ACHN (cell line): ENCODE data around the gene KCNIP1.
"Not testable (repeated sequence)": the region's sequence is repeated elsewhere in the genome, so short reads cannot be mapped to it uniquely, and the experiment has no call there.

ENCODE experiments used
- DNase-seq: peaks from one replicate; pipeline ENCODE4 v3.0.0-alpha.2; 2015
- in situ Hi-C: cut with HindIII; loops from 2 replicates; pipeline ENCODE4 v1.10.0; 2017; ENCODE audit warnings: low sequenced_read_pairs, low pct_ligation_motif_present, low pct_unique_long_range_greater_than_20kb

Gene KCNIP1

DNA sequence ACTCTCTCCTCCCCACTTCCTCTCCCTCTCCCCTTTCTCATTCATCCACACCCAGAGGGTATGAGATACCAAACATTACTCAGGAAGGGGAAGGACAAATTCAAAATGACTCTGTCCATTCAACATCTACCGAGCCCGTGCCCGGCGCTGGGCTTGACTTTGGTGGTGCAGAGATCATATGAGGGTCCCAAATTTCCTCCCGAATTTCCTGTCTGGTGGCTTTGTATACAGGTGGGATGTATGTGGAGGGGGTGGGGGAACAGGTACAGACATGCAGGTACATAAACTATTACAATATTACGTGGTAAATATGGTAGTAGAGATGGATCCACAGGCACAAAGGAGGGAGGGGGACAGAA, 257.9 kb downstream of the KCNIP1 start:
- DNase-seq = no peak
- in situ Hi-C loops = no loop called here

DNA sequence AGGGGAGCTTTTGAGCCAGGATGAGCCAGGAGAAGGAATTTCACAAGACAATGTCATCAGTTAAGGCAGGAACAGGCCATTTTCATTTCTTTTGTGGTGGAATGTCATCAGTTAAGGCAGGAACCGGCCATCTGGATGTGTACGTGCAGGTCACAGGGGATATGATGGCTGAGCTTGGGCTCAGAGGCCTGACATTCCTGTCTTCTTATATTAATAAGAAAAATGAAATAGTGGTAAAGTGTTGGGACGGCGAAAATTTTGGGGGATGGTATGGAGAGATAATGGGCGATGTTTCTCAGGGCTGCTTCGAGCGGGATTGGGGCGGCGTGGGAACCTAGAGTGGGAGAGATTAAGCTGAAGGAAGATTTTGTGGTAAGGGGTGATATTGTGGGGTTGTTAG, 258.5 kb downstream of the KCNIP1 start:
- DNase-seq, in situ Hi-C loops: not testable (repeated sequence)

DNA sequence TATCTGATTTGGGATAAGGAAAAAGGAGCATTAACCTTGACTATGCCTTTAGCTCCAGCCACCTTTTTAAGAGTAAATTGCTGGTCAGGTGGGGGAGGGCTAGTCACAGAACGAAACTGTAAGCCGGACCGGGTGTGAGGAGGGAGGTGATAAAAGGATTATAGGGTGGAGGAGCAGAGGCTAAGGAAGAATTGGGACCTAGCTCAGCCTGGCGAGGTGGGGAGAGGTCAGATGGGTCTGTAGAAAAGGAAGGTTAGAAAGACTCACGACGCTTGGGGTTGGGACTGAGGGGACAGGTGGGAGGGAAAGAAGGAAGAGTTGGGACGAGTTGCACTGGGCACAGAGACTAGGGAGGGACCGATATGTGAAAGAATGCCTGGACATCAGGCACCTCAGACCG, 262.0 kb downstream of the KCNIP1 start:
- DNase-seq, in situ Hi-C loops: not testable (repeated sequence)

DNA sequence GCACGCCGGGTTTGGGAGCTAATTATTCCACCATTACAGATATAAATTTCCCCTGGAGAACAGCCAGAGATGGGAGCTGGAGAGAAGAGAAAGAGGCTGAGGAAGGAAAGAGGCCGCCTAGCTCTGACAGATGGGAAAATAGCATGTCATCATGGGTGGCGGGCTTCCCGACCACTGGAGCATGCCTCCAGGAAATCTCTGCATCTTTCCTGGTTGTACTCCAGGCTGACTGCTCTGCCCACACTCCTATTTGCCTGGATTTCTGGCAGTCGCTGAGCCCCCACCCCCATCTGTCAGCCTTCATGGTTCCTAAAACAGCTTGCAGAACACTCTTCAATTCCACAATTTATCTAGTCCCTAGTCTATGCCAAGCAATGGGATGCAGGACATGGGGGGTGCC, 265.4 kb downstream of the KCNIP1 start:
- in situ Hi-C loops = no loop called here
- no peak for DNase-seq

DNA sequence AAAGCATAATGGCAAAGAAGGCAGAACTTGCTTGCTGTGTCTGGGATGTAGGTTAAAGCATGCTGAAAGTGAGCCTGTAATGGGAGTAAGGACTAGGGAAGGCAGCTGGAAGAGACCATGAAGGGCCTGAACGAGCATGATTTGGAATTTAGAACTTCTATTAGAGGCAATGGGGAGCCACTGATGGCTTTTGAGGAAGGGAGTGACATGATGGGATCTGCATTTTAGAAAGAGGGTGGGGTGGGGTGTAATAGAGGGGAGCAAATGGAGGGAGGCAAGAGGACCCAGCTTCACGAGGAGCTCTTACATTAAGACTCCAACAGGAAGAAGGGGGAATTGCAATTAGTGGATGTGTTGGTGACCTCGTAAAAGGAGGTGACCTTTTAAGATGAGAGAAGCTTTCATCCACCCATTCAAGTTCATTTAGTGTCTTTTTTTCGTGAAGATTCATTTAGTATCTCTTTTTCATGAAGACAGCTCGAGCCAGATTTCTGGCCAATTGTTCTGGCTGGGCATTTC, 266.1 kb downstream of the KCNIP1 start:
- in situ Hi-C loops = no loop called here
- DNase-seq = no peak

DNA sequence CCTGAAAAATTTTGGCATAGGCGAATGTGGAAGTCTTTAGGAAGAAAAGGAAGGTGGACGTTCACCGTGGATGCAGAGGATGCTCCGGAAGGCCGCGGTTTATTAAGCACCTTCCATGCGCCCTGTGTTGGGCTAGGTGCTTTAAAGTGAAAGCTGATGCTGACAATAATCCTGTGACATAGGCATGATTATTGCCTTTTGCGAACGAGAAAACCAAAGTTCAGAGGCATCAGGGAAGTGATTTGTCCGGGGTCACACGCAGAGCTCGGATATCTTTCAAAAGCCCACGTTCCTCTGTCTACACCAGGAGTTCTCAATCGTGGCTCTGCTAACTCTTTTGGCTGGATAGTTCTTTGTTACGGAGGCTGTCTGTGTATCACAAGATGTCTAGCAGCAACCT, 267.7 kb downstream of the KCNIP1 start:
- in situ Hi-C loops = no loop called here
- DNase-seq = no peak

DNA sequence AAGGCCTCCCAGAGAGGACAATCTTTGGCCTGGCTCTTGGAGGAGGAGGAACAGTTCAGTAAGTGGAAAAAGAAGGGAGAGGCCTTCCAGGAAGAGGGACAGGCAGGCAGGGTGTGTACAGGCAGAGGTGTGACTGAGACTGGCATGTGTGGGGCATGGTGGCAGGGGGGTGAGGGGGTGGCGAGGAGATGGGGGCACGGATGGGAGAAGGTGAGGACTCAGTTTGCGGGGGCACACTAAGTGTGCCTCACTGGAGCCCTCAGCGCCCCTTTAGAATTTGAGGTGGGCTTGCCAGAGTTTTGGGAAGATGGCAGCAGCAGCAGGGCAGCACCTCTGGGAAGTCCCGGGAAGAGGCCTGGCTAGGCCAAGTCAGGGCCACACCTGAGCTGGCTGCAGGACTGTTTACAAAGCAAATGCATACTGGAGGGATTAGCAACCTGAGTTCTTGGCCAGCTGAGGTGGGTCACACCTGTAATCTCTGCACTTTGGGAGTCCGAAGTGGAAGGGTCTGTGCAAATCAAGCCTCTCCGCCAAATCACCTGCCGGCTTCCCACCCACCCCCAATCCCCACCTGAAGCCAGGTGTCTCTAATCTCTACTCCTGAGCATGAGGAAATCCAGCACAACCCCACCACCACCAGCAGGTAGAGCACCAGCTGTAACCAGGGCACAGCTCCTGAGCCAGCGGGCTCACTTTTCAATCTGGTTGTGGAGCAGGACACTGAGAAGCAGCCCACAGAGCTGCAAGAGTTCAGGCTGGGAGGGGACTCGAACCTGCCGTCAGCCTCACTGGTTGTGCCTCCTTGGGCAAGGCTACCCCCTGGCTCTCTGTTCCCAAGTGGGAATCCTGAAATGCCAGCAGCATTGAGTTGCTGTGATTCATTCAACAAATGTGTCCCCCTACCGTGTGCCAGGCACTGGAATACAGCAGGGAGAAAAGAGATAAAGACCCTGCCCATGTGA, 269.5 kb downstream of the KCNIP1 start:
- in situ Hi-C loops = no loop called here
- DNase-seq = no peak

DNA sequence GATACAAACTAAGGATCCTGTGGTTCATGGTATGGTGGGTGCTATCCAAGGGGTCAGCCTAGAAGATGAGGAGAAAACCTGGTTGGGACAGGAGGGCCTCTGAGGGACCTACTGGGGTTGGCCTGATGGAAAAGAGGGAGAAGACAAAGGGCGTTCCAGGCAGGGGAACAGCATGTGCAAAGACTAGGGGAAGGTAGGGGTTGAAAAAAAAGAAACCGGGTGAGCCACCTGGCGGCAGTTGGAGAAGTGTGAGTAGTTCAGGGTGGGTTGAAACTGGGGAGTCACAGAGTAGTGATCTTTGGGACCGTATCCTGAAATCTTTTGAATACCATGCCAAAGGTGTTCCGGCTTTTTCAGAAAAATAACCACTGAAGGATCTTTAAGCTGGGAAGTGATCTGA, 271.0 kb downstream of the KCNIP1 start:
- in situ Hi-C loops = no loop called here
- DNase-seq = no peak

DNA sequence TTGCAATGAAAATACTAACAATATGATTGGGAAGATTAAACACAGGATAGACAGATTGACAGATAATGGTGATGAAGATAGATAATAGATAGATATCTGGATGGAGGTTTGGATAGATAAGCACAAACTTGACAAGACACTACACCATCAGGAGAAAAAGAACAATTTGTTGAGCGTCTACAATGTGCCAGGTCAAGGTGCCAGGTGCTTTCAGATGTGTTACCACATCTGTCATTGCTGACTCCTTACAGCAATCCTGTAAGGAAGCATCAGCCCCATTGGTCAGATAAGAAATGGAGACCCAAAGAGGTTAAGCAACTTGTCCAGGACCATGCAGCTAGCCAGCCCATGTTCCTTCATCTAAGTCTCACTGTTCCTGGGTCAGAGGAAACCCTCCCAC, 278.1 kb downstream of the KCNIP1 start:
- no peak for DNase-seq
- in situ Hi-C loops = no loop called here

DNA sequence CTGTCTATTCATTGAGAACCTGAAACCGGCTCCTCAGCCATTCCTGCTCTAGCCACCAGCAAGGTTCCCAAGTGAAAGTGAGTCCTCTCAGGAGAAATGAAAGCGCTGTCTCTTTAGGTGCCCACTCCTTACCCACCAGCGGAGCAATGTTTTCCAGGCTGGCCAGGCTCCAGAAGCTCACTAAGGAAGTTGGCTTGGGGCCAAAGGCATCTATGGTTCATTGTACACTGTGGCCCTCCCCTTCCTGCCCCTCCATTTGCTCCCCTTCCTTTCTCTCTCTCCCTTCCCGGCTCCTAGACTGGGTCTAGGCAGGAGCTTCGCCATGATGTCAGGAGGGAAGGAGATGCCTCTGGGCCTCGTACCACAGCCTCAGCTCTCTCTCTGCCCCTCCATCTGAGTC, 278.6 kb downstream of the KCNIP1 start:
- no peak for DNase-seq
- in situ Hi-C loops = no loop called here

DNA sequence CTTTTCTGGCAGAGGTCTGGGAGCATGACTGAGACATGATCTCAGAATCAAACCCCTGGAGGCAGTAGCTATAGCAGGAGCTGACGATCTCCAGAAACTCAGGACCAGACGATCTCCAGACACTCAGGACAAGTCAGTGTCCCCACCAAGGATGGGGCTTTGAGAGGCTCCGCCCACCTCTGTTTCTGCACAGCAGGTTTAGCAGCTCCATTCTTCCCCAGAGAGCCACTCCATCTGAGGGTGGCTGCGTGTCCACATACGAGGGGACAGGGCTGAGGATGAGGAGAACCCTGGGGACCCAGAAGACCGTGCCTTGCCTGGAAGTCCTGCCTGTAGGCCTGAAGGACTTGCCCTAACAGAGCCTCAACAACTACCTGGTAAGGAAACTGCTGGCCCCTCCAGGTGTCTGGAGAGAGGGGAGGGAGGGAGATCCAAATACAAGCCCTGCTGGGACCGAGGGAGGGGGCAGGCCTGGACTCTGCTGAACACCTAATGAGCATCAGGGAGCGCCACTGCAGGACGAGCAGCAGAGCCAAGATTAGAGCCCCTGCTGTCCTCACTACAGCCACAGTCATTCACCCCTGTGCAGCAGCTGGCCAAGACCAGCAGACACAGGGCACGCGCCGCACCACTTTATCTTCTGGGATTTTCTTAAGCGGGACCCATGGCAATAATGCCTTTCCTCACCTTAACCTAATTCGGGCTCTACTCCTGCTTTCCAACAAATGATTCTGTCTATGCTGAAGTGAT, 279.9 kb downstream of the KCNIP1 start, which contains the start of gene GABRP:
GABRP (plus strand) TSS at position 228 of the 750 bp plus-strand sequence. CDS start 4,891 bp downstream, outside the sequence.
- DNase-seq = no peak
- in situ Hi-C loops = no loop called here

DNA sequence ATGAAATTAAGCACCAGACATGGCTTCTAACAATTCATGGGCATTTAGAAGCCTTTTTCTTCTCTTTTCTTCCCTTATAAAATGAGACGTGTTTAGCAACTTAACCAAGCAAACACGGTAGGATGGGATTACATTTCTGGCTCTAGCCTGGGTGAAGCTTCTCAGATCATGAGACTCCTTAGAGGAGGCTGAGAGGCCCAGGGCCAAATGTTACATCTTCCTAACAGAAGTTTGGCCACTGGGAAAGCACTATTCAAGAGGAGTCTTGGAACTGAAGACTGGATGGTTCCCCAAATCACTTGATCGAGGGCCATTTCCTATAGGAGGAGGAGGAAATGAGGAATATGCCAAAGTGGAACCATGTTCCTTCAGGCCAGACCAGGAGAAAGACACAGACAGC, 281.6 kb downstream of the KCNIP1 start:
- in situ Hi-C loops = no loop called here
- no peak for DNase-seq
